HL-60/S4 (cell line): Measurements from ENCODE around the gene HS3ST3B1.

ENCODE experiments used
- in situ Hi-C: fragments of 300-500 bp; cut with MboI; formaldehyde crosslinking; loops from 2 replicates; pipeline ENCODE4 v1.14.3; 2022; ENCODE audit warnings: low sequenced_read_pairs

The HS3ST3B1 gene

GRCh38 chr17:14340857-14341754 is 40.2 kb downstream of the HS3ST3B1 start:
- in situ Hi-C loops: no loop called here

GRCh38 chr17:14341866-14342265 is 41.0 kb downstream of the HS3ST3B1 start:
- in situ Hi-C loops: no loop called here

DNA sequence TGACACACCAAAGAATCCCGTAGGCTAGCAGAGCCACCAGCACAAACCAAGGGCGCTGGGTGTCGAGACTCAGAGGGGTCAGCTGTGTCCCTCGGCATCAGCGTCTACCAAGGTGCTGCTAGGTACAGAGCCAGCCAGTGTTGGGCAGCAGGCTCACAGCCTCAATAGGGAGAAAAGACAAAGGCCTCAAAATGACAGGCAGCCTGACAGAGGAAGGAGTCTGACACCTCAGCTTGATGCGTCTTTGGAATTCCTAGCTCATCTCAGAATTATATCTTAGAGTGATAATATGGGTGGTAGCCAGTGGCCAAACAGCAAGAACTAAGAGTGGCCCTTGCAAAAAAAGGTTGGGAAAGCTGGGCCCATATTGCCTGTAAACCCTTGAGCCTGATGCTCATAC is 45.9 kb downstream of the HS3ST3B1 start:
- in situ Hi-C loops: no loop called here

DNA sequence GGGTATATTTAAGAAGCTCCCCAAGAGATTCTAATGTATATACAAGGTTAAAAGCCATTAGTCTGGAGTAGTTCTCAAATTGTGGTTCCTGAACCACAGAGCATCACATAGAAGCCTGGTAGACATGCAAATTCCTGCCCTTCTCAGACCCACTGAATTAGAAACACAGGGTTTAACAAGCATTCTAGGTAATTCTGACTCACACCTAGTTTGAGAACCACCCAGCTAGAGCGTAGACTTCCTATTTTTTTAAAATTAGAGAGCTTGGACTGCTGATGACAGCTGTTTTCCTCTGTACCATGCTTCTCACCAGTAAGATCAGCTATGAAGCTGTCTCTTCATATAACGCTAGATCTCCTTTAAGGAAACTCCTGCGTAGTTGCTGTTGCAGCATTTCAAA is 50.6 kb downstream of the HS3ST3B1 start:
- in situ Hi-C loops: no loop called here

DNA sequence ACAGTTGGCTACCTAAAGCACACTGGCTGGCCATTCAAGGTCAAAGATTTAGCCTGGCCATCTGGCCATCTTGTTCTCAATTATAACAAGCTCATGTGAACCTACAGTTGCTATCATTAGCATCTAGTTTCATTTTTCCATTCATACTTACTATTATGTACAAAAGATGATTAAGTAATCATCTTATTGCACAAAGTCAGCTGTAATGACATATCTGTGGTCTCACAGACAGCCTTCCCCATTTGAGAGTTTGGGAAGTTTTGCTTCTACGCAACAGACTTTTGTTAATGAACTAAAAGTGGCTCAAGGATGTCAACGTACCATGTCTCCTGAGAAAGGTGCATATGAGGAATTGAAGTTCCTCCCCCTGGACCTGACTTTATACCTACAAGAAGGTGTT is 51.3 kb downstream of the HS3ST3B1 start:
- in situ Hi-C loops: no loop called here

DNA sequence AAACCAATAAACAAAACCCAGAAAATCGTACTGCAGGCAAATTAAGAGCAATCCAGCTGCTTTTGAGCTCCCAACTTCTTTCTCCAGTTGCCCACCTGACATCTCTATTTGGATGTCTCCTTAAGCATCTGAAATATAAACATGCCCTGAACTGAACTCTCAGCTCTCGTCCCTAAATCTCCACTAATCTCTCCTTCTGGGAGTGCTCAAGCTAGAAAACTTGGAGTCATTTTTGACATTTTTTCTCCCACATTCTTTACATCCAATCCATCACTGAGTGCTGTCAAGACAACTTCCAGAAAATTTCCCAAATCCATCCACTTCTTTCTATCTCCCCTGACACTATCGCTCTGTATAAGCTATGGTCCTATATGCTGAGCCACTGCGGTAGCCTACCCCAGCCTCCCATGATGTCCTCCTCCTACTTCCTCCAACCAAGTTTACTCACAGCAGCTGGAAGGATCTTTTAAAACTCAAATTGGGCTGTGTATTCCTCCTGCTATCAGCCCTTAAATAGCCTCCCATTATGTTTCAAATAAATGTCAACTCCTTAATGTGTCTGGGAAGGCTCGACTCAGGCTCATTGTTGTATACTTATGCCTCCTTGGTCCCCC is 53.1 kb downstream of the HS3ST3B1 start:
- in situ Hi-C loops: no loop called here

GRCh38 chr17:14354807-14355206 is 53.9 kb downstream of the HS3ST3B1 start:
- in situ Hi-C loops: no loop called here

DNA sequence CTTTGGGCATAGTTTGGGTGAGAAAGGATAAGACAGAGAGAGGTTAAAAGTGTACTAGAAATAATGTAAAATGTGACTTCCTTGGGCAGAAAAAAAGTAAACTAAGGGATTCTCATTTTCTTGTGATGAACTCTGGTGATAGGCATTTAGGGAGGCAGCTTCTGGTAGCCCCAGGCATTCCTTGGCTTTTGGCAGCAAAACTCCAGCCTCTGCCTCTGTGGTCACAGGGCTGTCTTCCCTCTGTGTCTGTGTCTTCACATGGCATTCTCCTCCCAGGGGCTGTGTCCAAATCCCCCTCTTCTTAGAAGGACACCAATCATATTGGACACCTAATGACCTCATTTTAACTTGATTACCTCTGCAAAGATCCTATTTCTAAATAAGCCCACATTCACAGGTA is 54.7 kb downstream of the HS3ST3B1 start:
- in situ Hi-C loops: no loop called here

DNA sequence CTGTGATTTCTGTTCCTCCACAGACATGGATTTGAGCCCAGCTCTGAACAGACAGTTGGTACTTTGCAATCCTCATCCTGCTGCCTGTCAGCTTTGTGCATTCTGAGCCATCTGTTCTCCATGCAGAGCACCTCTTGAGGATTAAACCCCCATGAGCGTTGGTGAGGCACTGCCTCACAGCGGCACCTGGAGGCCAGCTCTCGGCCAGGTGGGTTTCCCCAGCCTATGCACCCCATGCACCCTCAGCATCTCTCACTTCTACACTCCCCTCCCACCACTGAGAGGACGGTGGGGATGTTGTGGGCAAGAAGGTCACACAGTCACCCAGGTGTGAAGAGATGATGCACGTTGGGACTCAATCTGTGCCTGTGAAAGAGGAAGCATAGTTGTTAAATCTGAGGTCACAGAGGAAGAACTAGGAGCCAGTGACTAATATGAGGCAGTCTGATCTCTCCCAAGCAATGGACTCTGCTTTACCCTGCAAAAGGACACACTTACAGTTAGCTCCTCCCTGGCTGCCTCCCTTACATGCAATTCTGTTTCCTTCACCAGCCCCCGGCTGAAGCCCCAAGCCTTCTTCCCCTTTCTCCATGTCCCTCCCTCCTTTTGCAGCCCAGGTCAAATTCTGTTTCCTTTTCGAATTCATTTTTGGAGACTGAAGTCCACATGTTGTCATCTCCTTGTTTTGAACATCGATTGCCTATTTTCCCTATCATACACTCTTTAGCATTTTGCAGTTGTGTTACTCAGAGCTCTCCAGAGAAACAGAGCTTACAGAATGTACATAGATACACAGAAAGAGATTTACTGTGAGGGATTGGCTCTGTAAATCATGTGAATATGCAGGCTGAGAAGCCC is 58.5 kb downstream of the HS3ST3B1 start:
- in situ Hi-C loops: no loop called here

DNA sequence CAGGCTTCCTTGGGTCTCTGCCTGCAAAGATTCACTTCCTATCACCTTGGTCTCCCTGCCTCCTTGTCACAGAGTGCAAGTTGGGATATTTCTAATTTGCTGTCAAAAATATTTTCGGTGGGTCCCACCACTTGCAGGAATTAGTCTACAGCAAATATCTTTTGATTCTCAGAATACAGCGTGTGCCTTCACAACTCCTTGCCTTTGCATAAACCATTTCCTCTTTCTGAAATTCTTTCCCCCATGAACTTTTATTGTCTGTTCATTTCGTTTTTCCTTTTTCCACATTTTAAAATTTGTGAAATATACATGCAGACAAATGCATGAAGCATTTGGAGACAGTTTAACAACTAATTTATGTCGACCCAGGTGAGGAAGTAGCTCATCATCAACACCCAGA is 60.0 kb downstream of the HS3ST3B1 start:
- in situ Hi-C loops: no loop called here

DNA sequence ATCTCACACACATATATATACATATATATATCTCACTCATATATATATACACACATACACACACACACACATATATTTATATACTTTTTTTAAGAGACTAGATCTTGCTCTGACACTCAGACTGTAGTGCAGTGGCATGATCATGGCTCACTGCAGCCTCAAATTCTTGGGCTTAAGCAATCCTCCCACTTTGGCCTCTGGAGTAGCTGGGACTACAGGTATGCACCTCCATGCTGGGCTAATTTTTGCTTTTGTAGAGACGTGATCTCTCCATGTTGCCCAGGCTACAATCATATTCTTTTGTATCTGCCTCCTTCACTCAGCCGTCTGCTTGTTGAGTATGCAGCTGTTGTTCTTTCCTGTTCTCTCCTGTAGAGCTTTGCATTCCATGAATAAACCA is 60.6 kb downstream of the HS3ST3B1 start:
- in situ Hi-C loops: no loop called here

DNA sequence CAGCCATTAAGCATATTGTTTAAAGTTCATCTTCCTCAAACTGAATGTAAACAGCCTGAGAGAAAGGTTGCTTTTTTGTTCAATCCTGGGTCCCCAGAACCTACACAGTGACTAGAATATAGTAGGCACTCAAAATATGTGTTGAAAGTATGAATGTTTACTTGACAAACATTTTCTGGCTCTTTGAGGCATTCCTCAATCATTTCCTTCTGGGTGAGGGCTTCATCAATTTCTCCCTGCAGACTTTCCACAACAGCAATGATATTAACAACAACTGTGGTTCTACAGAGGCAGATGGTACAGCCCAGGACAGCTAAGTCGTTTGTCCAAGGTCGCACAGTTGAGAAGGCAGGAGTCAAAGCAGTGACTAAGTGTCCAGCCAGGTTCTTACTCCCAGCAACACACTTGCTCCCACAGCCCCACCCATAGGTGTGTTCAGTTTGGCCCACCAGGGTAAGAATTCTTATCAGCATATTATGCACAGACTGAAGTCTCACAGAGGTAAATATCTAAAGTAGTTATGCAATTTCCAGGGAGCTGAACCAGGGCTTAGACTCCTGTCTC is 61.1 kb downstream of the HS3ST3B1 start:
- in situ Hi-C loops: no loop called here

DNA sequence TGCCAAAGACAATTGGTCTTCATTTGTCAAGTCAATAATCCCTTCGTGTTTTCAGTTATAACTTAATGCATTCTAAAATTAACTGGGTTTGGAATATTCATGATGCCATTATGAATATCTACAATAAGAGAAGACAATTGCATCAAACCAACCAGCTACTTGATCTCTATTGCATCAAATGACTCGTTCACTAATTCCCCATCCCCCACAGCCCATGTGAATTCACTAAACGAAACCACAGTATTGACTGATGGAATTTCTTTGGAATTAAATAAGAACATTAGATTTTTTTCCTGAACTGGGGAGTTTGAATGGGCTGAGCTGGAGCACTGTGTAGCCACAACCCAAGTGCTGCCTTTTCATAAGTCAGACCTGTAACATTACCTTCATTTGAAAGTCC is 65.3 kb downstream of the HS3ST3B1 start:
- in situ Hi-C loops: no loop called here

DNA sequence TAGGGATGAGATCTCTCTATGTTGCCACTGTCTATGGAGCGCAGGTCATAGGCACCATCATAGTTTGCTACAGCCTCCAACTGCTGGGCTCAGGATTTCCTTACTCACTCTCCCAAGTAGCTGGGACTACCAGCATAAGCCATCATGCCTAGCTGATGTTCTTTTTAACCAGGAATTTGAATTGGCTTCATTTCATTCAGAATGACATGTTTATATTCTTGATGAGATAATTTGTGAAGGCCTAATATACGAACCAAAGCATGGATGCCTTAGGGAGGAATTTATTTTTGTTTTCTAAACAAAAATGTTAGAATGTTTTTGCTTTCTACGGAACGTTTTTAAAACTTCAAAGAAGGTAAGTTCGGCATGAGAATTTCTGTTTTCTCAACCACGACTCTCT is 71.6 kb downstream of the HS3ST3B1 start:
- in situ Hi-C loops: no loop called here

DNA sequence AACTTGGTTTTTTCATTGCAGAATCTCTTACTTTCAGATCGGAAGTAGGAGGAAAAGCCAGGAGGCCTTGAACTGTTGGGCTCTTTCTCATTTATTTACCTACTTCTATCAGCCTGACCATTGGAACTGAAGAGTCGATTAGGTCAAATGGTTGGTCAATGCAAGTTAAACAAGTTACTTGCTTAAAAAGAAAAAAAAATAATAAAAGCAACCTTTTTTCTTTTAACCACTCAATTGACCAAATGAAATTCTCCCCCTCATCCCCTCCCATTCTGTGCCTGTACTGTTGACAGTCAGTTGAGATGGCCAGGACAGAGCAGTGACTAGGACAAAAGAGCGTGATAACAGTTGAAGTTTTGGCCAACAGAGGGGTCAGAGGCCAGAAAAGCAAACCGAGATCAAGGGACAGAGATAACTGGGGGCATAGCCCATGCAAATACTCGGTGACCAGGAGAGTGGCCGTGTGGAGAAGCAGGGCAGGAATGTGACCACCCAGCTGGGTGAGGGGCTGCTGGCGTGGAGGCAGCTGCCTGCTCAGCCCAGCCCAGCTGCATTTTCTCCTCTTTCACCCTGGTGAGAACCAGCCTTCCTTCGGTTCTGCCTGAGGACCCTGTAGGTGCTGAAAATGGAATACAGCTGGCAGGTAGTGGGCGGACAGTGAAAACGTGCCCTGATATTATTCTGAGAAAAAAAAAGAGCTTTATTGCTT is 72.2 kb downstream of the HS3ST3B1 start:
- in situ Hi-C loops: no loop called here

- in situ Hi-C loops: no loop called here
These were observed 72.9 kb downstream of the HS3ST3B1 start for GRCh38 chr17:14373614-14374259.

GRCh38 chr17:14374268-14374667 is 73.4 kb downstream of the HS3ST3B1 start:
- in situ Hi-C loops: no loop called here

DNA sequence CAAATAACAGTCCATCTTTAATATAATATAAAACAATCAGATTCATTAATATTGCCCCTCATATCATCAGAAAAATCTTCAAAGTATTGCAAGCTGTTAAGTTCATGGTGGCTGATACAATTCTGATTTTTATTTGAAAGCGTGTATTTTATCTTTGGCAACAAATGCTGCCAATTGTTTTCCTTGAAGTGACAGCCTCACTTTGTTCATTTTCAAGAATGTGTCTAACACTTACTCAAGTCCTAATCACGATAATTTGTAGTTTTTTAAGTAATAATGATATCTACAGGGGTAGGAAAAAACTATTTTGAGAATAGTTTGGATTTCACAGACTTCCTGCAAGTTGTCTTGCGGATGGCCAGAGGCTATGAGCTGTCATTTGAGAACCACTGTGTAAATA is 75.8 kb downstream of the HS3ST3B1 start:
- in situ Hi-C loops: no loop called here

DNA sequence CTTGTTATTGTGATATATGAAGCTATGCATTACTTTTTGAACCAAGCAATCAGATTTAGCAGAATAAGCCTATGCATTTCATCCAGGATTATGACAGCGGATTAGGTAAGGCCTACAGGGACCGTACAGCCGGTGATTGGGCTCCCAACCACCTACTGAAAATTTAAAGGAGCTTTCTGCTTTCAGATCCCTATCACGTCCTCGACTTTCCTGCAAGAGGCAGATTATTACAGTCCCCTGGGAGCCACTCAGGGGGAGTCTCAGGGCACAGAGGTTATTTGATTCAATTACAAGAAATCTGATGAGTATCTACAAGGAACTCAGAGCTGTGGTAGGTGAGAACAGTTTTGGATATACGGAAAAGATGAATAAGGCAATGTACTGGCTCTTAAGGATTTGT is 80.7 kb downstream of the HS3ST3B1 start:
- in situ Hi-C loops: no loop called here

- in situ Hi-C loops: no loop called here
These were observed 86.2 kb downstream of the HS3ST3B1 start for GRCh38 chr17:14387036-14387435.
